Epithelial cell of esophagus (primary cell): ENCODE measurements around the gene TRIM59.

ENCODE experiments used
- DNase-seq: peaks from one replicate; pipeline ENCODE4 v3.0.0; 2010; ENCODE audit warnings: low read depth
- H3K4me3 ChIP-seq: 2 replicates; pipeline ENCODE4 v1.5.1; 2011; ENCODE audit warnings: mild to moderate bottlenecking, low read length, control low read depth
- CTCF ChIP-seq: IDR thresholded peaks from 2 replicates; pipeline ENCODE4 v1.5.1; 2011; ENCODE audit warnings: low read depth, mild to moderate bottlenecking, low read length, control low read depth, inconsistent platforms; ENCODE audit not compliant: insufficient read depth; ENCODE audit errors: missing control alignments

TRIM59 gene

DNA sequence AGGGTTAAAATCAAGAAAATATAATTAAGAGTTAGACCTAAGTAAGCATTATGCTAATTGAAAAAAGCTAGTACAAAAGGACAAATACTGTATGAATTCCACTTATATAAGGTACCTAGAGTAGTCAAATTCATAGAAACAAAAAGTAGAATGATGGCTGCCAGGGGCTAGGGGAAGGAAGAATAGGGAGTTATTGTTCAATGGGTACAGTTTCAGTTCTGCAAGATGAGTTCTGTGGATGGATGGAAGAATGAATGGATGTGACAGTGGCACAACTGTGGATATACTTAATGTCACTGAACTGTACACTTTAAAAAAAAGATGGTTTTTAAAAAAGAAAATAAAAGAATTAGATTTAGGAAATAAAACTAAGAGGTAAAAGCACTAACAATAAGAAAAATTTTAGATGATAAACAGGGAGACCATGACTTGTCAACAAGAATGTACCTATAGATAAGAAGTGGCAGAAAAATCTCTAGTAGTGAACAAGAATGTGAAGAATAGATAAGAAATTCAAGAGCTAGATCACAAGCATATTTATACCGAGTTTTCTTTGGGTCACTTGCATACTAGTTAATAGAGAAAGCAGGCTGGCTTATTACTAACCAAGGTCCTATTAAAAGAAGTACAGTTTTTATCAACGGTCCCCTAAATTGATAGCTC is 56.1 kb downstream of the TRIM59 start:
- DNase-seq, result no peak
- no peak overlapping the region for H3K4me3 ChIP-seq
- TF ChIP-seq CTCF, result no peak

DNA sequence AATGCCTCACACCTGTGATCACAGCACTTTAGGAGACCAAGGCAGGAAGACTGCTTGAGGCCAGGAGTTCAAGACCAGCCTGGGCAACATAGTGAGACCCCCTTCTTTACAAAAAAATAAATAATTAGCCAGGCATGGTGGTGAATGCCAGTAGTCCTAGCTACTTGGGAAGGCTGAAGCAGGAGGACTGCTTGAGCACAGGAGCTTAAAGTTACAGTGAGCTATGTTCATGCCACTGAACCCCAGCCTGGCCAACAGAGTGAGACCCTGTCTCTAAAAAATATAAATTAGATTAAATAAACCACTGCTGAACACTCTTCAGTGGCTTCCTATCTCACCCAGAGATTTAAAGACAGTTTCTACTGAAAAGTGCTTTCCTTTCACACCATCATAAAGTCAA is 56.8 kb downstream of the TRIM59 start:
- TF ChIP-seq CTCF, result no peak
- H3K4me3 ChIP-seq, result no peak overlapping the region

GRCh38 chr3:160390565-160391138 is 58.9 kb downstream of the TRIM59 start:
- no peak for TF ChIP-seq CTCF
- no peak for DNase-seq
- H3K4me3 ChIP-seq, result no peak overlapping the region

More for the DNA sequence above, 56.8 kb downstream of the TRIM59 start:
- DNase-seq, result no peak
